Activated T-cell treated with anti-CD3 and anti-CD28 coated beads for 4 hours (primary cell): ENCODE measurements around the gene PIGQ.
A peak's percentile ranks its signal among the peaks of the same experiment; 100 is the strongest.
"Not testable (repeated sequence)": the region's sequence is repeated elsewhere in the genome, so short reads cannot be mapped to it uniquely, and the experiment has no call there.

ENCODE experiments used
- DNase-seq: peaks from one replicate; pipeline ENCODE4 v3.0.0-alpha.2; 2020

The PIGQ gene

DNA sequence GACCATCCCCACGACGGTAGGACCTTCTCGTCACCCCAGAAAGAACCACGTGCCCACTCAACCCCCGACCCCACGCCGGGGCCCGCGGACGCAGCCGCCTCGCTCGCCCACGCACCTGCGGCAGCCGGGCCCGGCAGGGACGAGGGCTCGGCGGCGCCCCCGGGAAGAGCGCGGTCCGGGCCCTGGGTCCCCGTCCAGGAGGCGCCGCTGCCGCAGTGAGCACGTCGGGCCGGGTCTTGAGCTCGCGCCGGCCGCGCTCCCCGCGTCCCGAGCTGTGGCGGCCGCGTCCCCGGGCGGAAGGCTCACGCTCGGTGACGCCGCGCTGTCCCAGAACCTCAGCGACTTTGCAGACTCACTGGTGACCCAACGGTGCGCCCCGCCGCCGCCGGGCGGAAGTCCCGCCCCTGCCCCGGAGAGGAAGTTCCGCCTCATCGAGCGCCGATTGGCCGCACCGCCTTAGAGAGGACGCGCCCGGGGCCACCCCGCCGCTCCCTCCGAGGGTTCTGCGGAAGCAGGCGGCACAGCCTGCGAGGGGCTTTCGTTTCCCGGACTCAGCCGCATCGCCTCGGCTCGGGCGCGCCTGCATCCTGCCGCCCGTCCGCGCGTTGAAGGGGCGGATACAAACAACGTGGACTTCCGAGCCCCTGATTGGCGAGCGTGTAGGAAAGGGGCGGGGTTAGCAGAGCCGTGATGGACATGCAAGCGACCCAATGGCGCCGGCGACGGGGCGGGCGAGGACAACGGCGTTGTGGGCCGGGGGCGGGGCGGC is 19.3 kb downstream of the PIGQ start:
- peak; percentile 98 for DNase-seq

GRCh38 chr16:589658-590187 is 20.0 kb downstream of the PIGQ start, which contains the start of gene RAB40C:
Gene RAB40C, plus strand, starts transcription at chr16:590066. Its CDS starts 226 bp downstream, at chr16:590292.
- DNase-seq: peak; percentile 99

- DNase-seq: no peak
Measured at GRCh38 chr16:590188-590814, 20.5 kb downstream of the PIGQ start.

DNA sequence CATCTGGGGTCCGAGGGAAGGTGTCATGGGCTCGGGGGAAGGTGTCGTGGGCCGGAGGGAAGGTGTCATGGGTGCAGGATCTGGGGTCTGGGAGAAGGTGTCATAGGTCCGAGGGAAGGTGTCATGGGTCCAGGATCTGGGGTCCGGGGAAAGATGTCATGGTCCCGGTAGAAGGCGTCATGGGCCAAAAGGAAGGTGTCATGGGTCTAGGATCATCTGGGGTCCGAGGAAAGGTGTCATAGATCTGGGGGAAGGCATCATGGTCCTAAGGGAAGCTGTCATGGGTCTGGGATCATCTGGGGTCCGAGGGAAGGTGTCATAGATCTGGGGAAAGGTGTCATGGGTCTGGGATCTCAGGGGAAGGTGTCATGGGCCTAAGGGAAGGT is 21.0 kb downstream of the PIGQ start:
- no peak for DNase-seq

DNA sequence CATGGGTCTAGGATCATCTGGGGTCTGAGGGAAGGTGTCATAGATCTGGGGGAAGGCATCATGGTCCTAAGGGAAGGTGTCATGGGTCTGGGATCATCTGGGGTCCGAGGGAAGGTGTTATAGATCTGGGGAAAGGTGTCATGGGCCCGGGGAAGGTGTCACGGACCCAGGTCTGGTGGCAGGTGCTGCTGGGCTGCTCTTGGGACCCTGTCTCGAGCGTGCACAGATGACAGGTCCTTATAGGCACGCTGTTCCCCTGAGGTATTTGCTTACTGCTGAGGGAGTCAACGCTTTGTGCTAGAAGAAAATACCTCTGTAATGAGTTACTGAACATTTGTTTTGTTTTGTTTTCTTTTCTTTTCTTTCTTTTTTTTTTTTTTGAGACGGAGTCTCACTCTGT is 21.5 kb downstream of the PIGQ start:
- DNase-seq: no peak

- DNase-seq: no peak
Measured at GRCh38 chr16:591892-592517, 22.2 kb downstream of the PIGQ start.

- DNase-seq: no peak
Measured at GRCh38 chr16:592518-593306, 22.9 kb downstream of the PIGQ start.

- no peak for DNase-seq
Measured at GRCh38 chr16:593406-593805, 23.6 kb downstream of the PIGQ start.

DNA sequence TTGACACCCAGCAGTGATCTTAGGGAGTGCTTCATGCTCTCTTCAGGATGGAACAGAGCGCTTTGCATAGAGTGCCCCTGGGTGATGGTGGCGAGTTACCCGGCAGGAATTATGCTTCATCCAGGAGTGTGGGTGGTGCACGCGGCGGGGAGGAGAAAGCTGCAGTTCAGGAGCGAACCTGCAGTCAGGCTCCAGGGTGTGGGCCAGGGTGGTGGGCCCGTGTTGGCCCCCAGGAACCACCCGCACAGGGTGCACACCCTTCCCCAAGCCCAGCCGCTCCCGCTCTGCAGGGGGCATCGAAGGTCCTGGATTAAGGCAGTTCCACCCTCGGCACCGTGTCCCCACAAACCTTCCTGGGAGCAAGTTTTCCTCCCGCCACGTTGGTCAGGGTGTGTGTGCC is 24.0 kb downstream of the PIGQ start:
- DNase-seq: no peak

DNA sequence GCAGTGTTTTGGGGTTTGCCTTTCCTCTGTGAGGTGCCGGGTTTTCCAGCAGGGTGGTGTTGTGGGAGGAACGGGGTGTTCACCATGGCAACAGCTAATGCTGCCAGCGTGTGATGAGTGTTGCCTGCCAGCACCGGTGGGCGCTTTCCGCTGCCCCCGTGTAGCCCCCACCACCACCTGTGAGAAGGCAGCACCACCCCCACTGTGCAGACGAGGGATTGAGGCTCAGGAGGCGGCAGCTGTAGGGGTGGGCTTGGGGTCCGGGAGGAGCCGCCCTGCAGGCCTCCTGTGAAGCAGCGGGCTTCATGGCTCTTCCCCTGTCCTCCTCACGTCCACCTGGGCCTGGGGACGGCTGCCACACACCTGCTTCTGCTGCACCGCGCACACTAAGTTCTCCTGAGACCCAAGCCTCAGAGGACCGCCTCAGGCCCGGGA is 25.3 kb downstream of the PIGQ start:
- DNase-seq: no peak

GRCh38 chr16:595942-596735 is 26.4 kb downstream of the PIGQ start:
- no peak for DNase-seq

DNA sequence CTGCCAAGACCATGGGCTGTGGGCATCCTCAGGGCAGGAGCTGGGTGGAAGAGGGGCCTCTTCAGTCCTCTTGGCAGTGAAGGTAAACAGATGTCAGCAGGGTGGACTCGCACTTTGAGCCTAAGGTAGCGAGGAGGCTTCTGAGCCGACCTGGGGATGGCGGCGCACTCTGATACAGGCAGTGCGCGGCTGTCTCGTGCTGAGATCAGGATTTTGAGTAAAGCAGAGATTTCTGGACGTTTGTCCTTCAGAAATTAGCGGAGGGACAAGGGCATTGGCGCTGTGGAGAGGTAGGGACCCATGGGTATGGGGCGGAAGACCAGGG is 26.9 kb downstream of the PIGQ start:
- no peak for DNase-seq

- not testable (repeated sequence) for DNase-seq
Measured at GRCh38 chr16:597655-598054, 27.9 kb downstream of the PIGQ start.

GRCh38 chr16:598823-599739 is 29.3 kb downstream of the PIGQ start:
- no peak for DNase-seq

GRCh38 chr16:600781-601180 is 31.0 kb downstream of the PIGQ start:
- no peak for DNase-seq

- DNase-seq: no peak
Measured at GRCh38 chr16:603933-604332, 34.2 kb downstream of the PIGQ start.

DNA sequence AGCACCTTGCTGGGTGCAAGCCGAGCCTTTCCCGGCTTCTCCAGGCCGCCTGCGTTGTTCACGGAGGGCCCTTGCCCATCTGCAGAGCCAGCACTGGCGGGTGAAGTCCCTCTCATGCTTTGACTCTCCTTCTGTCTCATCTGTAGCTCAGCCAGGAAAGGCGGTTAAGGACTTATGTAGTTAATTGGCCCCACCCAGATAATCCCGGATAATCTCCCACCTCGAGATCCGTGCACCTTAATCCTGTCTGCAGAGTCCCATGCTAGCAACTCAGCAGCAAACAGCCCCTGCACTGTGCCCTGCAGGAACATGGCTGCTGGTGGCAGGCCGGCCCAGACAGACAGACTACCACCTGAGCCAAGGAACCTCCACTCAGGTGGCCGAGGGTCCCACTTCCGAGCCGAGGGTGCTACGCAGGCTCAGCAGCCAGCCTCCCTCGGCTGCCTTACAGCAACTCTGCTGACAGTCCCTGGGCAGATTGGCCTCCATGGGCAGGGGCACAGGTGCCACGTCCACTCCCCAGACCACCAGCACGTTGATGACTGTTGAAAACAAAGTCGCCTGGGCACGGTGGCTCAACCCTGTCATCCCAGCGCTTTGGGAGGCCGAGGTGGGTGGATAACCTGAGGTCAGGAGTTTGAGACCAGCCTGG is 37.0 kb downstream of the PIGQ start:
- DNase-seq: no peak

DNA sequence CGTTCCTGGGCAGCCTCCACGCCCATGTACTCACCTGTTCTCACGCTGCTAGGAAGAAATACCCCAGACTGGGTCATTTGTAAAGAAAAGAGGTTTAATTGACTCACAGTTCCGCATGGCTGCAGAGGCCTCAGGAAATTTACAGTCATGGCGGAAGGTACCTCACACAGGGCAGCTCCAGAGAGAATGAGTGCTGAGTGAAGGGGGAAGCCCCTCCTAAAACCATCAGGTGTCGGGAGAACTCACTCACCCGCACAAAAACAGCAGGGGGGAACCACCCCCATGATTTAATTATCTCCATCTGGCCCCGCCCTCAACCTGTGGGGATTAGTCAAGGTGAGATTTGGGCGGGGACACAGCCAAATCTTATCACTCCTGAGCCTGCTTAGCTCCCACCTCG is 38.3 kb downstream of the PIGQ start:
- no peak for DNase-seq

- DNase-seq: no peak
Measured at GRCh38 chr16:609316-609715, 39.5 kb downstream of the PIGQ start.

DNA sequence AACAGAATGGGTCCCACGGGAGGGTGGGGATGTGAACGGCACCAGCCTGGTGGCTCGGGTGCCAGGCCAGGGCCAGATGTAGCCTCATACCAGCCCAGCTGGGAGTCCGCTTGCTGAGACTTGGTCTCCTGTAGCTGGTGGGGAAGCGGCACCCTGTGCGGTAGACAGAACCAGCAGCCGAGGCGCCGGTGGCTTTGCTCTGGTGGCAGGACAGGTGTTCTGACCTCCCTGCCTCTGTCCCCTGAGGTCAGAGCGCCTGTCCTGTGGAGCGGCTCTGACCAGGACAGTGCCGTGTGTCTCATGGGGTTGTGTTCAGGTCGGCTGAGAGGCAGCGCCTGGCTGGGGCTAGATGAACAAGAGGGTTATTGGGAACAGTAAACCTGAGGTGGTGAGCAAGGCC is 40.2 kb downstream of the PIGQ start:
- DNase-seq: no peak
